Endometrial microvascular endothelial cells (primary cell): ENCODE results near the gene MRPL41. TPM values are rescaled to one million over a fixed set of nuclear protein-coding genes. Genes with fewer than 3 reads are reported as not detected.
"Not testable (repeated sequence)": the region's sequence is repeated elsewhere in the genome, so short reads cannot be mapped to it uniquely, and the experiment has no call there.

Experiments used
- in situ Hi-C: cut with HindIII; loops from 2 replicates; pipeline ENCODE4 v1.10.0; 2017; ENCODE audit warnings: low sequenced_read_pairs, low pct_unique_long_range_greater_than_20kb; ENCODE audit errors: inconsistent ontology term
- total RNA-seq: library from RNA; depleted of rRNA; stranded (reverse); fragments of >200 nt; gene quantifications from one replicate; pipeline ENCODE4 v1.2.3, GENCODE V29; 2015; ENCODE audit errors: inconsistent ontology term

The MRPL41 gene
- total RNA-seq, 1 donor from 2014 or later: 107 TPM

GRCh38 chr9:137579259-137579604 is 27.6 kb downstream of the MRPL41 start:
- in situ Hi-C loops: no loop called here

DNA sequence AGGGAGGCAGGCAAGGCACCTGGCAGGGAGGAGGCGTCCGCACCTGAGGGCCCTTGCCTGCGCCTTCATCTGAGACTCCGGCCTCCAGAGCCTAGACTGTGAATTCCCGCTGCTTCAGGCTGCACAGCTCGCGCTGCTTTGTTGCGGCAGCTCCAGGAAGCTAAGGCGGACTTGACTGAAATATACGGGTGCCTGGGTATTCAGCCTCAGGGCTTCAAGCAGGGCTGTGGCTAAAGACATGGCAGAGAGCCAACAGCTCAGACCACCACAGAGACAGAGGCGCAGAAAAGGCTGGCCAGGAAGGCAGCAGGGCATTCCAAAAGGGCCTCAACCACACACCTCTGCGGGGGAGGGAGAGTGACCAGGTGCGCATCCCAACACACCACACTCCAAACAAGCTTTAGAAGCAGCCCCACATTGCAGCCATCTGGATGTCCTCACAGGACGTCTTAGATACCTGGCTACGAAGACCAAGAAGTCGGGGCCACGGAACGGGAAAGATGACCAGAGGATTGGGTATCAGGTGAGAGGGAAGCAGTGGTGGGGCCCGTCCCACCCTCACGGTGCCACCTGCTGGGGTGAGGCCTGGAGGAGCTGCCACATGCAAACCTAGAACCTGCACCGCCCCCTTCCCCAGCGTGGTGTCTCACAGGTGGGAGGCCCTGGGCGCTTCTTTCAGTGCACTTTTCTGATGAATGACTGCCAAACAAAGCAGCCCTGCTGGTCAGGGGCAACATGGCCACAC is 28.7 kb downstream of the MRPL41 start:
- in situ Hi-C loops: no loop called here

GRCh38 chr9:137580954-137581322 is 29.3 kb downstream of the MRPL41 start:
- in situ Hi-C loops: no loop called here

DNA sequence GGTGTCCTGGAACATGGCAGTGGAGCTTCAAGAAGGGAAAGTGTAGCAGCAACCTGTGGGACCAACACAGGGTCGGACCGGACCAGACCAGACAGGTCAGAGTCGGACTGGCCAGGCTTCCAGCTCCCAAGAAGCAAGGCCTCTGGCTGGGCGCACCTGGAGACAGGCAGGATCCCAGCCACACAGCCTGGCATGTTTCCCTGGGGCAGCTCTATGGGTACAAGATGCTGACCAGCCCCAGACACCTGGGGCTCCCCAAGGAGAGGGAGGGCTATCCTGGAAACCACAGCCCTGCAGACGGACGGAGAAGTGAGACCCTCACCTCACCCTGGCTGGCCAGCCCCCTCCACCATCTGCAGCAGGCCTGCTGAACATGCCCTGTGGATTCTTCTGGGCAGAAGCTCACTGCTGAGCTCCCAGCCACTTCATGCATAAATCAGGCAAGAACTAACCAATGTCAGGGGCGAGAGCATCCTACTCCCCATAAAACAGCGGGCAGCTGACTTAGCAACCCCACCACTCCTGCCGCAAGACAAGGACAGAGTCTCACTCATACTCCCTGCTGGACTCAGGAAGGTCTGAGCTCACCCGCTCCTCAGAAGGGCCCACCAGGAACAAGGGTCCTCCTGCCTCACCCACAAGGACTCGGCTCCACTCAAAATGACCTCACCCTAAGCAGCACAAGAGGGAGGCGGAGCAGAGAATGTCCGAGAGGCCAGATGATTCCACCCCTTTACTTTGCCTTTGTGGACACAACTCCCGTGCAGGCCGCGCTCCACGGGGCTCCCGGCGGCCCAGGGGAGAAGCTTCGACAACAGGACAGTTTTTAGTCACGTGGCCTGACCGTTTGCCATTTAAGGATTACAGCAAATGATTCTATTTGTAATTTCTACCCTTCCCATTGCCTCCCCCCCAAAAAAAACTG is 29.9 kb downstream of the MRPL41 start:
- in situ Hi-C loops: no loop called here

GRCh38 chr9:137582286-137582860 is 30.7 kb downstream of the MRPL41 start:
- in situ Hi-C loops: no loop called here

GRCh38 chr9:137583347-137583746 is 31.7 kb downstream of the MRPL41 start:
- in situ Hi-C loops: no loop called here

- in situ Hi-C loops: no loop called here
Measured at GRCh38 chr9:137583957-137584356, 32.3 kb downstream of the MRPL41 start.

GRCh38 chr9:137586854-137587253 is 35.2 kb downstream of the MRPL41 start:
- in situ Hi-C loops: no loop called here

DNA sequence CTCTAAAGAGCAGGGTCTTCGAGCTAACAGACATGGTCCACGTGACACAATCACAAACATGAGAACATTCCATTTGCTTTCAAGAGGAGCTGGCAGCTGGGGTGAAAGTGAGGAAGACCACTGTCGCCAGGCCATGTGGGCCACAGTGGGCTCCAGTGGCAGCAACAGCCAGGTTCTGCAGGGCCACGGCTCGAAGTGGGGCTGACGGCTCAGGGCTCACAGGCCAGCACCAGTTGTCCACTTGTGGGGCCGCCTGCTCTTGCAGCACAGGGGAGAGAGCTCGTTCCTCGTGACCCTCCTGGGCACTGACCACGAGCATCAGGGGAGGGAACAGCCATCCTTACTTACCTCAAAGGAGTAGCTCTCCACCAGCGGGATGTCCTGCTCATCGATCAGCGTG is 36.6 kb downstream of the MRPL41 start:
- in situ Hi-C loops: no loop called here

- in situ Hi-C loops: no loop called here
Measured at GRCh38 chr9:137588891-137589290, 37.2 kb downstream of the MRPL41 start.

DNA sequence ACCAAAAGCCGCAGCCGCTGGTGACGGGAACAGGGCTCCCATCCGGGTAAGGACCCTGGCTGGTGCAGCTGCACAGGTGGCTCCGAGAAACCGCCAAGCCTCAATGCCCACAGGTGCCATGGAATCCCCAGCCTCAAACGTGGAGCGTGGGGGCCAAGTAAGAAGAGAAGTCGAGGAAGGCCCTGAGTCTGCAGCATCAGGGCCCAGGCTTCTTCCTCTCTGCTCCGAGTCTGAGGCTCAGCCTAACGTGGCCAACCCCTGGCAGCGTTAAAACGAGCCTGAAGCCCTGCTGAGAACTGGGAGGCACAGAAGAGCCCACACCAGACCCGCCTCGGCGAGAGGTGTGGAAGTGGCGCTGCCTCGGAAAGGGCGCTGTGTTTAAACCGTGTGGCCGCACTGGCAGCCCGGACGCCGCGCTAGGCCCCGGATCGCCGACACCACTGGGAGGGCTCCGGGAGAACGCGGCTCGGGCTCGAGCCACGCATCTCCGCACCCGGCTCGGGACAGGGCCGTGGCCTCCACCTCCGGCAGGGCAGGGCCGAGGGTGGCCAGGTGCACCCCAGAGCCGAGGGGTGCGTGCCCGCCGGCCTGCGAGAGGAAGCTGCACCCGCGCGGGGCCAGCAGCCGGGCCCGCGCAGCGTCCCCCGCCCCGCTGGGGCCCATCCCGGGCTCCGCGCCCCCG is 37.9 kb downstream of the MRPL41 start:
- in situ Hi-C loops: no loop called here

- in situ Hi-C loops: no loop called here
Measured at GRCh38 chr9:137590123-137590468, 38.4 kb downstream of the MRPL41 start.

DNA sequence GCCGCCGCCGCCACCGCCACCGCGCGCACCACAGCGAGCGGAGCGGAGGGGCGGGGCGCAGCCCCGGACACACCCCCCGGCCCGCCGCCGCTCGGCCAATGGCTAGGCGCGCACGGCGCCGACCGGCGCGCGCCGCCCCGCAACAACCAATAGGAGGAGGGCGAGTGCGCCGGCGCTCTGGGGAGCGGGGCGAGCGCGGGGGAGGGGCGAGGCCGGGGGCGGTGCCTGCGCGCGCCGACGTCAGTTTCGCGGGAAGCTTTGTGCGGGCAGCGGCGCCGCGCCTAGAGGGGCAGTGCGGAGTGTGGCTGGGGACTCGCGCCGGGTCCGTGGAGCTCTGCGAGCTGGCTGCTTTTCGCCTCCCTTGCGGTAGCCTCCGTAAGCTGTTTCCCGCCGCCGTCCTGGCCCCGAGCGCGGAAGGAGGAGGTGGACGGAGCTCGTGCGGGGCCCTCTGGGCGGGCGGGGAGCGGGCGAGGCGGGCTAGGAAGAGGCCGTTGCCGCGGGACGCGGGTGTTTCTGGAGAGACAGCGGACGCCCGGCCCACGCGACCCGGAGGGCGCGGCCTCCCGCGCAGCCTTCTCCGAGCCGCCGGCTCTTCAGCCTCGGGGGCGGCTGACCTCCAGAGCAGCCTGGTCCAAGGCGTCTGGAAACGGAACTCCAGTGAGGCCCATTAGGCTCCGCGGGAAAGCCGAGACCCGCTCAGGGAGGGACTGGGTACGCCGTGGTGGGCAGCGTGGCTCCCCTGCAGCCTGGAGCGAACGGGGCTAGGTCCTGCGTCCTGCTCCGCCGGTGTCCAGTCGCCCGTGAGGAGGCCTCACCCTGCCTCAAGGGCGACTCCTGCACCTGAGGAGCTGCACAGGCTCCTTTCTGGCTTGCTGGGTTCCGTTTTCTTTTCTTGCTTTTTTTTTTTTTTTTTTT is 39.0 kb downstream of the MRPL41 start, which contains the start of gene ZMYND19:
Gene ZMYND19, minus strand, starts transcription at position 44 of the 915 bp plus-strand sequence. CDS start 249 bp downstream, outside the sequence.
- in situ Hi-C loops: no loop called here

DNA sequence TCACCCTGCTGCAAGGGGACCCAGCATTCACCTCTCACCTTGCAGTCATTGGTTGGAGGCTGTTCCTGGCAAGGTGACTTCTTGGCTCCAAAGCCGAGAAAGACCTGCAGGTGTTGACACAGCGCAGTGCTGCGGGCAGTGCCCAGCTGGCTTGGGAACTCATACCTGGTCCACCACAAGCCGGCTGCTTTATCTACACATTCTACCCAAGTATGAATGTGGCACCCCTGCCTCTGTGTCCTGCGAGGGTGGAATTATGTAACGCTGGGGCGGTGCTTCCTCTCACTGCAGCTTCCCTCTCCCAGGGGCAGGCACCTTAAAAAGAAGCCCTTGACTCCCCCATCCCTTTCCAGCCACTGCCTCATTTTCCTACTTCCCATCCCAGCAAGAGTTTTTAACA is 41.1 kb downstream of the MRPL41 start:
- in situ Hi-C loops: no loop called here

GRCh38 chr9:137593176-137593575 is 41.5 kb downstream of the MRPL41 start:
- in situ Hi-C loops: no loop called here

DNA sequence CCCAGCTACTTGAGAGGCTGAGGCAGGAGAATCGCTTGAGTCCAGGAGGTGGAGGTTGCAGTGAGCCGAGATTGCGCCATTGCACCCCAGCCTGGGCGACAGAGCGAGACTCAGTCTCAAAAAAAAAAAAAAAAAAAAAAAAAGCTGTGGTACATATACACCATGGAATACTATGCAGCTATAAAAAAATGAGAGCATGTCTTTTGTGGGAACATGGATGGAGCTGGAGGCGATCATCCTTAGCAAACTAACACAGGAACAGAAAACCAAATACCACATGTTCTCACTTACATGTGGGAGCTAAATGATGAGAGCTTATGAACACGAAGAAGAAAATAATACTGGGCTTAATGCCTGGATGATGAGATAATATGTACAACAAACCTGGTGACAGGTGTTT is 44.9 kb downstream of the MRPL41 start:
- in situ Hi-C loops: not testable (repeated sequence)

GRCh38 chr9:137598943-137599342 is 47.3 kb downstream of the MRPL41 start:
- in situ Hi-C loops: no loop called here
